Calu3 (cell line): Measurements from ENCODE around the gene RTN4R. TPM values are rescaled to one million over a fixed set of nuclear protein-coding genes. Genes with fewer than 3 reads are reported as not detected.

Source experiments
- BruUV-seq: library from RNA; stranded (reverse); fragments of 400-500 nt; replicated peaks from 2 replicates; lab custom pipeline; 2021; lab: Mats Ljungman, UMichigan
- CTCF ChIA-PET: fragments of 300-600 bp; sonication (Branson Sonifier 250); formaldehyde crosslinking; loops from one replicate; lab custom pipeline; 2022; ENCODE audit warnings: antibody characterized with exemption; lab: Charles Lee
- DNase-seq: peaks from one replicate; pipeline ENCODE4 v3.0.0; 2022
- H3K27ac Mint-ChIP-seq: one replicate; pipeline ENCODE4 v1.8.0; 2022; ENCODE audit warnings: mixed read lengths; ENCODE audit not compliant: unreplicated experiment
- H3K27me3 Mint-ChIP-seq: one replicate; pipeline ENCODE4 v1.8.0; 2022; ENCODE audit warnings: mixed read lengths; ENCODE audit not compliant: unreplicated experiment
- H3K36me3 Mint-ChIP-seq: one replicate; pipeline ENCODE4 v1.8.0; 2022; ENCODE audit warnings: mild to moderate bottlenecking, moderate library complexity, mixed read lengths; ENCODE audit not compliant: insufficient read depth, unreplicated experiment
- H3K4me1 Mint-ChIP-seq: one replicate; pipeline ENCODE4 v1.8.0; 2022; ENCODE audit warnings: mild to moderate bottlenecking, low read depth, mixed read lengths; ENCODE audit not compliant: unreplicated experiment
- H3K4me3 Mint-ChIP-seq: one replicate; pipeline ENCODE4 v1.8.0; 2022; ENCODE audit warnings: mild to moderate bottlenecking, low read depth, moderate library complexity, mixed read lengths; ENCODE audit not compliant: unreplicated experiment
- H3K9me3 Mint-ChIP-seq: one replicate; pipeline ENCODE4 v1.8.0; 2022; ENCODE audit warnings: low read depth, mixed read lengths; ENCODE audit not compliant: unreplicated experiment
- CTCF ChIP-seq: fragments of 200-600 bp; IDR thresholded peaks from one replicate; pipeline ENCODE4 v1.8.0; 2022; ENCODE audit warnings: antibody characterized with exemption; ENCODE audit not compliant: unreplicated experiment
- intact Hi-C: fragments of 100-400 bp; cut with micrococcal nuclease; formaldehyde crosslinking; loops from one replicate; pipeline ENCODE4 v1.10.0; 2022; ENCODE audit not compliant: unreplicated experiment
- total RNA-seq: library from RNA; stranded (reverse); gene quantifications from 2 replicates; pipeline ENCODE4 v1.2.3, GENCODE V29; 2022

Gene RTN4R
- total RNA-seq, 1 experiment from 2014 or later: 4.1 TPM

- no peak for DNase-seq
- intact Hi-C loops: loop anchor here (1.0 to 5.0 kb wide), 2 partner anchors 64 to 82 kb away; no protein-coding TSS in a partner anchor
- BruUV-seq: no TSS peak
- CTCF ChIA-PET: interaction anchor here (1.1 to 2.9 kb wide), 7 partner anchors 15 to 83 kb away, joined by 3 to 37 read pairs (median 3); no protein-coding TSS in a partner anchor
- no peak overlapping the region for H3K27ac Mint-ChIP-seq
- H3K4me1 Mint-ChIP-seq: no peaks in the 10 kb centered on the region
- H3K4me3 Mint-ChIP-seq: no peak overlapping the region
- peaks cover 34% of the 10 kb centered on the region for H3K27me3 Mint-ChIP-seq
- H3K36me3 Mint-ChIP-seq: peaks cover 5% of the 10 kb centered on the region
- H3K9me3 Mint-ChIP-seq: no peaks in the 10 kb centered on the region
- no peak for TF ChIP-seq CTCF
Measured at GRCh38 chr22:20238901-20239675, 29.0 kb downstream of the RTN4R start.

GRCh38 chr22:20238536-20238900, 29.6 kb downstream of the RTN4R start:
- CTCF ChIA-PET: interaction anchor here (1.1 to 2.9 kb wide), 7 partner anchors 15 to 83 kb away, joined by 3 to 37 read pairs (median 3); no protein-coding TSS in a partner anchor
- no peak overlapping the region for H3K27ac Mint-ChIP-seq
- H3K4me3 Mint-ChIP-seq: no peak overlapping the region
- H3K9me3 Mint-ChIP-seq: no peaks in the 10 kb centered on the region
- H3K4me1 Mint-ChIP-seq: no peaks in the 10 kb centered on the region
- TF ChIP-seq CTCF: no peak
- DNase-seq: peak; percentile 82
- H3K36me3 Mint-ChIP-seq: peaks cover 5% of the 10 kb centered on the region
- BruUV-seq: no TSS peak
- intact Hi-C loops: loop anchor here (1.0 to 5.0 kb wide), 2 partner anchors 63 to 81 kb away; no protein-coding TSS in a partner anchor
- peaks cover 39% of the 10 kb centered on the region for H3K27me3 Mint-ChIP-seq

- no TSS peak for BruUV-seq
- no peak for TF ChIP-seq CTCF
- Mint-ChIP-seq H3K9me3 (no peaks in the 10 kb centered on the region), H3K27ac (no peak overlapping the region), H3K4me3 (no peak overlapping the region), H3K27me3 (peaks cover 39% of the 10 kb centered on the region), H3K4me1 (no peaks in the 10 kb centered on the region), H3K36me3 (peaks cover 5% of the 10 kb centered on the region)
- intact Hi-C loops: loop anchor here (1.0 to 5.0 kb wide), 2 partner anchors 62 to 80 kb away; no protein-coding TSS in a partner anchor
- CTCF ChIA-PET: interaction anchor here (0.7 to 2.9 kb wide), 6 partner anchors 62 to 180 kb away, joined by 3 to 37 read pairs (median 6); no protein-coding TSS in a partner anchor
- no peak for DNase-seq
Measured at GRCh38 chr22:20237480-20238440, 30.4 kb downstream of the RTN4R start.

GRCh38 chr22:20236052-20236717, 31.9 kb downstream of the RTN4R start:
- no peaks in the 10 kb centered on the region for H3K4me1 Mint-ChIP-seq
- BruUV-seq: no TSS peak
- TF ChIP-seq CTCF: no peak
- no peak overlapping the region for H3K27ac Mint-ChIP-seq
- peaks cover 51% of the 10 kb centered on the region for H3K27me3 Mint-ChIP-seq
- no peak for DNase-seq
- intact Hi-C loops: loop anchor here (5.0 kb wide), 1 partner anchor 79 kb away; no protein-coding TSS in a partner anchor
- peaks cover 5% of the 10 kb centered on the region for H3K36me3 Mint-ChIP-seq
- no peak overlapping the region for H3K4me3 Mint-ChIP-seq
- CTCF ChIA-PET: no interaction called here
- H3K9me3 Mint-ChIP-seq: no peaks in the 10 kb centered on the region
